ENCODE results near the gene ADI1. TPM values are rescaled to one million over a fixed set of nuclear protein-coding genes. Genes with fewer than 3 reads are reported as not detected.

Gene ADI1
- total RNA-seq, 1 donor from 2014 or later = 21.6 TPM

DNA sequence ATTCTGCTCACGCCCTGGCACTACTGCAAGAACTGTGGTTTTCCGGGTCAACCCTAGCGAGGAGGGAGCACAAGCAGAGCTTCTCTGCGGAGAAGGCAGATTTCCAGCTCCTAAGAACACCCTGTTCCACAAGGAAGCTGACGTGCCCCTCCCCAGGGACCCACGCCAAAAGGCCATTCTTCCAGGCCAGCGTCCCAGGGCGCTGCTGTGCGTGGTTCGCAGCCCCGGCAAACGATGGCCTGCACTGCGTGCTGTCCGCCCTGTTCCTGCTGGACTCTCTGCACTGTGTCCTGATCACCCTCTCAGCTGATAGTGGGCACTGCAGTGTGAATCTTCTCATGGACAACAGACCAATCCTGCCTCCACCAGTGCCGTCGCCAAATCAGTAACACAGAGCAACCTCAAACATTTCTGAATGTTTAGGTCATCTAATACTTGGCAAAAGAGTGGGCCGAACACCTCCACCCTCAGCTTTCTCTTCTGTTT, 49.1 kb downstream of the ADI1 start:
- Mint-ChIP-seq H3K4me3 (ENCODE audit: unreplicated experiment) (no peak overlapping the region), H3K4me1 (ENCODE audit: unreplicated experiment) (peaks cover 3% of the 10 kb centered on the region), H3K27ac (ENCODE audit: unreplicated experiment) (no peak overlapping the region), H3K36me3 (ENCODE audit: low read depth, unreplicated experiment) (peaks cover 36% of the 10 kb centered on the region), H3K9me3 (ENCODE audit: unreplicated experiment) (no peaks in the 10 kb centered on the region), H3K27me3 (ENCODE audit: unreplicated experiment) (peaks cover 13% of the 10 kb centered on the region)
- no peak for TF ChIP-seq CTCF (IDR thresholded peaks at IDR 0.05; ENCODE audit: unreplicated experiment)
- no peak for DNase-seq (ENCODE audit: low spot score)

GRCh38 chr2:3469486-3469885, 49.8 kb downstream of the ADI1 start:
- Mint-ChIP-seq H3K9me3 (ENCODE audit: unreplicated experiment) (no peaks in the 10 kb centered on the region), H3K4me1 (ENCODE audit: unreplicated experiment) (peaks cover 3% of the 10 kb centered on the region), H3K27ac (ENCODE audit: unreplicated experiment) (no peak overlapping the region), H3K36me3 (ENCODE audit: low read depth, unreplicated experiment) (peaks cover 31% of the 10 kb centered on the region), H3K4me3 (ENCODE audit: unreplicated experiment) (no peak overlapping the region), H3K27me3 (ENCODE audit: unreplicated experiment) (peaks cover 15% of the 10 kb centered on the region)
- TF ChIP-seq CTCF (IDR thresholded peaks at IDR 0.05; ENCODE audit: unreplicated experiment) = no peak
- DNase-seq (ENCODE audit: low spot score) = no peak

DNA sequence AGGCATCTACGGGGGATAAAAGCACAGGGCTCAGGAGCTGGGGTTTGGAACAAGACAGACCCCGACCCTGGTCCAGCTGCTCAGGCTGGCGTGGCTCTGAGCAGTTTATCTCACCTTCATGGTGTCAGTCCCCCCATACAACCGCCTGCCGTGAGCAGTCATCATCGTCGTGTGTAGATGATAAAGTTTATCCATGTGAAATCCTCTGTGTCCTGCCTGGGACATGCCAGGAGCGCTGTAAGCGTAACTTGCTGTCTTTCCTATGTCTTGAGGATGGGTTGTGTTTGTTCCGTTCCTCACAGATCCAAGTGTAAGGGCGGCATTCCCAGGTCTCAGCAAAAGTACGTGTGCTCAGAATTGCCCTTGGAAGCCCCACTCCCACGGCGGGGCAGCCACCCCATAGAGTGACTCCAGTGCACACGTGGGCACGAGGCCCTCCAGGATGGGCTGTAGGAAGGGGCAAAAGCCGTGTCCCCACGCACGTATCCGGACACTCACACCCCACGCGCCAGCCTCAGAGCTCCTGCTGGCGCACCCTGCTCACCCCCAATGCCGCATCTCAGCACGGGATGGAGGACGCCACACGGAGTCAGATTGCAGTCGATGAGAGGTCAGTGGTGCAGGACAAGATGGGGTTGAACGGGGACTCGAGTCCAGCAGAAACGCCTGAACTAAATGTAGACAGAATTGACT, 50.9 kb downstream of the ADI1 start:
- peaks cover 35% of the 10 kb centered on the region for H3K36me3 Mint-ChIP-seq (ENCODE audit: low read depth, unreplicated experiment)
- H3K9me3 Mint-ChIP-seq (ENCODE audit: unreplicated experiment) = no peaks in the 10 kb centered on the region
- H3K27me3 Mint-ChIP-seq (ENCODE audit: unreplicated experiment) = peaks cover 17% of the 10 kb centered on the region
- DNase-seq (ENCODE audit: low spot score) = no peak
- peak overlapping the region; percentile 59 for H3K4me3 Mint-ChIP-seq (ENCODE audit: unreplicated experiment)
- no peak overlapping the region for H3K27ac Mint-ChIP-seq (ENCODE audit: unreplicated experiment)
- TF ChIP-seq CTCF (IDR thresholded peaks at IDR 0.05; ENCODE audit: unreplicated experiment) = no peak
- H3K4me1 Mint-ChIP-seq (ENCODE audit: unreplicated experiment) = peaks cover 3% of the 10 kb centered on the region

GRCh38 chr2:3467654-3468053, 51.7 kb downstream of the ADI1 start:
- Mint-ChIP-seq H3K4me3 (ENCODE audit: unreplicated experiment) (no peak overlapping the region), H3K4me1 (ENCODE audit: unreplicated experiment) (peaks cover 4% of the 10 kb centered on the region), H3K27me3 (ENCODE audit: unreplicated experiment) (peaks cover 17% of the 10 kb centered on the region), H3K36me3 (ENCODE audit: low read depth, unreplicated experiment) (peaks cover 38% of the 10 kb centered on the region), H3K27ac (ENCODE audit: unreplicated experiment) (no peak overlapping the region), H3K9me3 (ENCODE audit: unreplicated experiment) (no peaks in the 10 kb centered on the region)
- TF ChIP-seq CTCF (IDR thresholded peaks at IDR 0.05; ENCODE audit: unreplicated experiment) = no peak
- DNase-seq (ENCODE audit: low spot score) = no peak

GRCh38 chr2:3466966-3467365, 52.4 kb downstream of the ADI1 start:
- Mint-ChIP-seq H3K36me3 (ENCODE audit: low read depth, unreplicated experiment) (peaks cover 32% of the 10 kb centered on the region), H3K9me3 (ENCODE audit: unreplicated experiment) (no peaks in the 10 kb centered on the region), H3K4me1 (ENCODE audit: unreplicated experiment) (peaks cover 2% of the 10 kb centered on the region), H3K4me3 (ENCODE audit: unreplicated experiment) (no peak overlapping the region), H3K27ac (ENCODE audit: unreplicated experiment) (no peak overlapping the region), H3K27me3 (ENCODE audit: unreplicated experiment) (peaks cover 17% of the 10 kb centered on the region)
- DNase-seq (ENCODE audit: low spot score) = no peak
- no peak for TF ChIP-seq CTCF (IDR thresholded peaks at IDR 0.05; ENCODE audit: unreplicated experiment)

Measured in endothelial cell (in vitro differentiated cells).